ENCODE results near the gene AKT2. TPM values are rescaled to one million over a fixed set of nuclear protein-coding genes. Genes with fewer than 3 reads are reported as not detected.

The AKT2 gene
- total RNA-seq, 1 donor from 2014 or later: 105 TPM

GRCh38 chr19:40265055-40265762 lies 19.9 kb downstream of the AKT2 start:
- no peaks in the 10 kb centered on the region for H3K27me3 ChIP-seq
- intact Hi-C loops (cut with DNase I): no loop called here
- DNase-seq (ENCODE audit: extremely low spot score in 2 of 2): no peak
- H3K27ac ChIP-seq: no peak overlapping the region
- peaks cover 0 to 11% of the 10 kb centered on the region in 2 donors for H3K36me3 ChIP-seq
- no peaks in the 10 kb centered on the region for H3K9me3 ChIP-seq
- TF ChIP-seq, protein P1, sequence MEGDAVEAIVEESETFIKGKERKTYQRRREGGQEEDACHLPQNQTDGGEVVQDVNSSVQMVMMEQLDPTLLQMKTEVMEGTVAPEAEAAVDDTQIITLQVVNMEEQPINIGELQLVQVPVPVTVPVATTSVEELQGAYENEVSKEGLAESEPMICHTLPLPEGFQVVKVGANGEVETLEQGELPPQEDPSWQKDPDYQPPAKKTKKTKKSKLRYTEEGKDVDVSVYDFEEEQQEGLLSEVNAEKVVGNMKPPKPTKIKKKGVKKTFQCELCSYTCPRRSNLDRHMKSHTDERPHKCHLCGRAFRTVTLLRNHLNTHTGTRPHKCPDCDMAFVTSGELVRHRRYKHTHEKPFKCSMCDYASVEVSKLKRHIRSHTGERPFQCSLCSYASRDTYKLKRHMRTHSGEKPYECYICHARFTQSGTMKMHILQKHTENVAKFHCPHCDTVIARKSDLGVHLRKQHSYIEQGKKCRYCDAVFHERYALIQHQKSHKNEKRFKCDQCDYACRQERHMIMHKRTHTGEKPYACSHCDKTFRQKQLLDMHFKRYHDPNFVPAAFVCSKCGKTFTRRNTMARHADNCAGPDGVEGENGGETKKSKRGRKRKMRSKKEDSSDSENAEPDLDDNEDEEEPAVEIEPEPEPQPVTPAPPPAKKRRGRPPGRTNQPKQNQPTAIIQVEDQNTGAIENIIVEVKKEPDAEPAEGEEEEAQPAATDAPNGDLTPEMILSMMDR (IDR thresholded peaks at IDR 0.05): no peak
- TF ChIP-seq POLR2AphosphoS5 (IDR thresholded peaks at IDR 0.05; ENCODE audit: insufficient read depth in 1 of 2, low read depth in 1 of 2) (no peak), POLR2A (IDR thresholded peaks at IDR 0.05) (no peak)
- H3K4me3 ChIP-seq: no peak overlapping the region
- peaks cover 39% of the 10 kb centered on the region for H3K4me1 ChIP-seq

GRCh38 chr19:40264314-40265054 lies 20.7 kb downstream of the AKT2 start:
- intact Hi-C loops (cut with DNase I): no loop called here
- no peak overlapping the region for H3K4me3 ChIP-seq
- TF ChIP-seq POLR2A (IDR thresholded peaks at IDR 0.05) (no peak), POLR2AphosphoS5 (IDR thresholded peaks at IDR 0.05; ENCODE audit: insufficient read depth in 1 of 2, low read depth in 1 of 2) (no peak)
- TF ChIP-seq, protein P1 (IDR thresholded peaks at IDR 0.05): no peak
- no peak for DNase-seq (ENCODE audit: extremely low spot score in 2 of 2)
- H3K9me3 ChIP-seq: no peaks in the 10 kb centered on the region
- peaks cover 0 to 11% of the 10 kb centered on the region in 2 donors for H3K36me3 ChIP-seq
- peaks cover 42% of the 10 kb centered on the region for H3K4me1 ChIP-seq
- H3K27me3 ChIP-seq: no peaks in the 10 kb centered on the region
- H3K27ac ChIP-seq: no peak overlapping the region

- Histone ChIP-seq H3K9me3 (no peaks in the 10 kb centered on the region), H3K4me3 (no peak overlapping the region), H3K27me3 (no peaks in the 10 kb centered on the region), H3K4me1 (peaks cover 45% of the 10 kb centered on the region), H3K27ac (no peak overlapping the region), H3K36me3 (peaks cover 0 to 11% of the 10 kb centered on the region in 2 donors)
- no peak for DNase-seq (ENCODE audit: extremely low spot score in 2 of 2)
- TF ChIP-seq, protein P1 (IDR thresholded peaks at IDR 0.05): no peak
- TF ChIP-seq POLR2A (IDR thresholded peaks at IDR 0.05): no peak
- intact Hi-C loops (cut with DNase I): no loop called here
Observed at GRCh38 chr19:40263440-40264313, 21.5 kb downstream of the AKT2 start.

DNA sequence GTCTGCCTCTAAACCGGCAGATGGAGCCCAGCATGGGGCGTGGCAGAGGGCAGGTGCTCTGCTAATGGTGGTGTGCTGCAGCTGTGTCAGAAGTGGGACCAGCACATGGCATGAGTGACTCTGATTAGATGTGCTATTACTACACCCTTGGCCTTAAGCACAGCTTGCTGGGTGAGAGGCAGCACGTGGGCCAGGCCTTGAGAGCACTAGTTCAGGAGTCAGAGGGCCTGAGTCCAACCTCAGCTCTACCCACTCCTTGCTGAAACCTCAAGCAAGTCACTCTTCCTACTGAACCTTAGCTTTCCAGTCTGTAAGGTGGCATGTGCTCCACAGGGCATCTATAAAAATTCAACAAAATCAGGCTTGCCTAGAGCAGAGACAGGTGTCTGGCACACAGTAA lies 22.7 kb downstream of the AKT2 start:
- no peak overlapping the region for H3K4me3 ChIP-seq
- no peak for DNase-seq (ENCODE audit: extremely low spot score in 2 of 2)
- intact Hi-C loops (cut with DNase I): no loop called here
- no peaks in the 10 kb centered on the region for H3K9me3 ChIP-seq
- H3K27ac ChIP-seq: no peak overlapping the region
- peaks cover 33% of the 10 kb centered on the region for H3K4me1 ChIP-seq
- no peak for TF ChIP-seq POLR2A (IDR thresholded peaks at IDR 0.05)
- no peak for TF ChIP-seq POLR2AphosphoS5 (IDR thresholded peaks at IDR 0.05; ENCODE audit: insufficient read depth in 1 of 2, low read depth in 1 of 2)
- TF ChIP-seq, protein P1 (IDR thresholded peaks at IDR 0.05): no peak
- H3K27me3 ChIP-seq: no peaks in the 10 kb centered on the region
- H3K36me3 ChIP-seq: peaks cover 0 to 11% of the 10 kb centered on the region in 2 donors

Measured in vagina (tissue), 2 donors.